Esophagus mucosa (tissue), 1 donor: ENCODE measurements around the gene PRAC2. TPM values are rescaled to one million over a fixed set of nuclear protein-coding genes. Genes with fewer than 3 reads are reported as not detected.
"Not testable (repeated sequence)": the region's sequence is repeated elsewhere in the genome, so short reads cannot be mapped to it uniquely, and the experiment has no call there.

Experiments
- ATAC-seq: fragments of 200-7000 bp; cut with Tn5 transposase; one replicate; pipeline ENCODE4 v1.9.1; 2020
- total RNA-seq: library from RNA; stranded (reverse); gene quantifications from one replicate; pipeline ENCODE4 v1.2.4, GENCODE V29; 2023
- donor health status: DM: yes; HTN: yes; CAD: no.

PRAC2 gene
- total RNA-seq, result not detected

DNA sequence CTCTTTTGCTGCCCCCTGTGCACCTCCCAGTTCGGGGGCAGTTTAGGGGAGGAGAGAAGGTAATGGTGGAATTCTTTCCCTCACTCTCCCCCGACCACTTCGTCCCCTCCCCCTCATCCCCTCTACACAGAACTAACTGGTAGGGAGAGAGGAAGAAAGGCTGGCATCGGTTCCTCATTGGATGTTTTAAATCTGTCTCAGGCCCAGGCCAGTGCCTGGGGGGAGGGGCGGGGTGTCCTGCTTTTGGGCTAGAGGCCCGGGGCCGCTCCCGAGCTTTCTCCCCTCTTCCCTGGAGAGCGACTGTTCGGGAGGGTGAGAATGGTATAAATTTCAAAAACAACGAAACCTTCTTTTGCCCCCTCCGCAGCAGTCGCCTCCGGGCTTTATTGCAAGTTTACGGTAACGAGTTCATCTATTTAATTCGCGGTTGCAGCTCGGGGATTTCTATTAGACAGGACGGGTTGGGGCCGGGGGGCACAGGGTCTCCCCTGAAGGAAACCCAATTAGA lies at the start of gene PRAC2:
TSS of gene PRAC2 (plus strand) at position 271 of the 508 bp plus-strand sequence. CDS start 1,226 bp downstream, outside the sequence.
- ATAC-seq, result no peak

DNA sequence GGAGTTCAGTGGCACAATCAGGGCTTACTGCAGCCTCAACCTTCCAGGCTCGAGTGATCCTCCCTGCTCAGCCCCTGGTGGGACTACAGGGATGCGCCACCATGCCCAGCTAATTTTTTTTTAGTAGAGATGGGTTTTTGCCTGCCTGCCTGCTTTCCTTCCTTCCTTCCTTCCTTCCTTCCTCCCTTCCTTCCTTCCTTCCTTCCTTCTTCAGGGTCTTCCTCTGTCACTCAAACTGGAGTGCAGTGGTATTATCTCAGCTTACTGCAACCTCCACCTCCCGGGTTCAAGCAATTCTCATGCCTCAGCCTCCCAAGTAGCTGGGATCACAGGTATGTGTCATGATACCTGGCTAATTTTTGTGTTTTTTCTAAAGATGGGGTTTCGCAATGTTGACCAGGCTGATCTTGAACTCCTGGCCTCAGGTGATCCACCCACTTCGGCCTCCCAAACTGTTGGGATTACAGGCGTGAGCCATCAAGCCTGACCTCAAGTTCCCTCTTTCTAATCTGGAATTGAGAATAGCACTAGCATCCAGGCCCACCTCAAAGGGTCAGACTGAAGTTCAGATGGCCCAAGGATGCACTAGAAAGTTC lies 45.9 kb upstream of the PRAC2 start:
- ATAC-seq, result no peak

DNA sequence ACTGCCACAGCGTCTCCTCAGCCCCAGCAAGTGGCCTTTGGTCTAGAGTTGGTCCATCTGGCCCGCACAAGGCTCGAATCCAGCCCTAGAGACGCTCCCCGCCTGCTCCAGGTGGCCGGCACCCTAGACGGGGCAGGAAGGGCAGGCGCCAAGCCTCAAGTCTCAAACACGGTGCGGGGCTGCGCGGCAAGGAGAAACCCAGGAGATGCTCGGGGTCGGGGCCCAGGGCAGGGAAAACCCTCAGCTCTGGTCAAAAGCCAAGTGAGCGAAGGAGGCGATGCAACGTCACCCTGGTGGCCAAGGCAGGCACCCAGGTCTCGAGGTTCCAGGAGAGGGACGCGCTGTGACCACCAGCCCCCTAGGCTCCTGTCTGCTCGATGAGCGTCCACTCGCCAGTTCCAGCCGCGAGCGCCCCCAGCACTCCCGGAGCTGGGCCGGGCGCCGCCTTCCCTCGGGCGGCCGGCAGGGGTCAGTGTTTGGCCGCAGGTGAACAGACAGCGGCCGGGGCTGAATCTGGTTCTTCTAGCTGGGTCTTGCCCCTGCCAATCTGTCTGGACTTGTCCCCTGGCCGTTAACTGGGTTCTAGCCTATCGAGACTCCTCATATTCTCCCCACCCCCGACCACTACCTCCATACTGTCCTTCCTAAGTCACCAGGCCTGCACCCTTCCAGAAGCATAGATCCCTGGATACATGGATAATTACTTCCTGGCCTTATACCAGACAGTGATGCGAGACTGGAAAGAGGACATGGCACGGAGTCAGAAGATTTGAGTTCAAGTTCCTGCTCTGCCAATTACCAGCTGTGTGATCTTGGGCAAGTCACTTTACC lies 44.6 kb upstream of the PRAC2 start:
- peak; percentile 87 for ATAC-seq

DNA sequence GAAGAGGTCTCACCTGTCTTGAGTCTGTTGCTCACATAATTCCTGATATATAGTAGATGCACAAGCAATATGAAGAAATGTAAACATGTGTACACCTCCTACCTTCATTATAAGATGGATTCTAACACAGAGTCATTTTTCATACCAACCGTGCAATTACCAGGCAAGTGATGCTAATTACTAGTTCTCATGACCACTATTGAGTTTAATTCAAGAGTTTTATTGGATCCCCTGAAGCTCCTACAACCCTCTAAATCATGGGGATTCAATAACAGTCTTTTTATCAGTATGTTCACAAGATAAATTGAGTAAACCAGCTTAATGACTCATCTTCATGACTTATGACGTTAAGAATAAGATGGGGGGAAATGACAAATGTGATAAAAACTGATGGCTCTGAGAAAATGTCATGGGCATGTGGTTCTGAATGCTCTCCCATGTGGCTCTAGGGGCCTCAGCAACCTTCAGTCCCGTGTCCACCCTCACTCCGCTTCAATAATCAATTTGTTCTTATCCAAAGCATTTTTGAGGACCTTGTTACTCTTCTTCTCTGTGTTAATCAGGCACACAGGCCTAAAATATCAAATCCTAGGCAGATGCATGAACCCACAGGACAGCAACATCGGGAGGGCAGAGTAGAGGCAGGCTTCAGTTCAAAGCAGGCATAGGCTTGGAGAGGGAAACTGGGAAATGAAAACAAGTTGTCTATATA lies 43.4 kb upstream of the PRAC2 start:
- no peak for ATAC-seq

DNA sequence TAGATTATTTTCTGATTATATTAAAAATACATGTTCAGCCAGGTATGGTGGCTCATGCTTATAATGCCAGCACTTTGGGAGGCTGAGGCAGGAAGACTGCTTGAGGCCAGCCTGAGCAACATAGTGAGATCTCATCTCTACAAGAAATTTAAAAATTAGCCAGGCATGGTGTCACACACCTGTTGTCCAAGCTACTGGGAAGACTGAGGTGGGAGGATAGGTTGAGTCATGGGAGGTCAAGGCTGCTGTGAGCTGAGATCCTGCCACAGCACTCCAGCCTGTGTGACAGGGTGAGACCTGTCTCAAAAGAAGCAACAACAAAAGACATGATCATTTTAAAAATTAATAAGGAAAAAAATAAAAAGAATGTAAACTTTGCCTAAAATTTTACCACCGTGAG lies 41.4 kb upstream of the PRAC2 start:
- ATAC-seq, result no peak

DNA sequence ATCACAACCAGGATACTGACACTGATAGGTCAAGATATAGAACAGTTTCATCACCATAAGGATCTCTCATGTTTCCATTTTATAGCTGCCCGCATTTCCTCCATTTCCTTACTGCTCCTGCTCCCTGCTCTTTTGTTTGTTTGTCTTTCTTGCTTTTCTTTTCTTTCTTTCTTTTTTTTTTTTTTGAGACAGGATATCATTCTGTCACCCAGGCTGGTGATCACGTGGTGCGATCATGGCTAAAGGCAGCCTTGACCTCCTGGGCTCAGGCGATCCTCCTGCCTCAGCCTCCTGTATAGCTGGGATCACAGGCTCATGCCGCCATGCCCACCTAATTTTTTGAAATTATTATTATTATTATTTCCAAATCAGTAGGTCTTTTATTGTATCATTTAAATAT lies 32.3 kb upstream of the PRAC2 start:
- no peak for ATAC-seq

DNA sequence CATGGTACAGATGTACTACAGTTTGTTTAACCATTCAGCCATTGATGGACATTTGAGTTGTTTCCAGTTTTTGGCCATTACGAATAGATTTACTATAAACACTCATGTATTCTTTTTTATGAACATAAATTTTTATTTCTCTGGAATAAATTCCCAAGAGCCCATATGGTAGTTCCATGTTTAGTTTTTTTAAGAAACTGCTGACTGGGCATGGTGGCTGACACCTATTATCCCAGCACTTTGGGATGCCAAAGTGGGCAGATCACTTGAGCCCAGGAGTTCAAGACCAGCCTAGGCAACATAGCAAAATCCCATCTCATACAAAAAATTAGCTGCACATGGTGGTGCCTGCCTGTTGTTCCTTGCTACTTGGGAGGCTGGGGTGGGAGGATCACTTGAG lies 30.9 kb upstream of the PRAC2 start:
- ATAC-seq, result no peak

DNA sequence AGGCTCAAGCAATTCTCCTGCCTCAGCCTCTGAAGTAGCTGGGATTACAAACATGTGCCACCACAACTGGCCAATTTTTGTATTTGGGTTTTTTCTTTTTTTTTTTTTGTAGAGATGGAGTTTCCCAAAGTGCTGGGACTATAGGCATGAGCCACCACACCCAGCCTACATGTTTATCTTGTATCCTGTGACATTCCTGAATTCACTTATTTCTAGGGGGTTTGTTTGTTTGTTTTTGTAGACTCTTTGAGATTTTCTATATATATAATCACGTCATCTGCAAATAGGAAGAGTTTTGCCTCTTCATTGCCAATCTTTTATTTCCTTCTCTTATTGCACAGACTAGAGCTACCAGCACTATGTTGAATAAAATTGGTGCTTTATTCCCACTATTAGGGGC lies 29.8 kb upstream of the PRAC2 start:
- no peak for ATAC-seq

DNA sequence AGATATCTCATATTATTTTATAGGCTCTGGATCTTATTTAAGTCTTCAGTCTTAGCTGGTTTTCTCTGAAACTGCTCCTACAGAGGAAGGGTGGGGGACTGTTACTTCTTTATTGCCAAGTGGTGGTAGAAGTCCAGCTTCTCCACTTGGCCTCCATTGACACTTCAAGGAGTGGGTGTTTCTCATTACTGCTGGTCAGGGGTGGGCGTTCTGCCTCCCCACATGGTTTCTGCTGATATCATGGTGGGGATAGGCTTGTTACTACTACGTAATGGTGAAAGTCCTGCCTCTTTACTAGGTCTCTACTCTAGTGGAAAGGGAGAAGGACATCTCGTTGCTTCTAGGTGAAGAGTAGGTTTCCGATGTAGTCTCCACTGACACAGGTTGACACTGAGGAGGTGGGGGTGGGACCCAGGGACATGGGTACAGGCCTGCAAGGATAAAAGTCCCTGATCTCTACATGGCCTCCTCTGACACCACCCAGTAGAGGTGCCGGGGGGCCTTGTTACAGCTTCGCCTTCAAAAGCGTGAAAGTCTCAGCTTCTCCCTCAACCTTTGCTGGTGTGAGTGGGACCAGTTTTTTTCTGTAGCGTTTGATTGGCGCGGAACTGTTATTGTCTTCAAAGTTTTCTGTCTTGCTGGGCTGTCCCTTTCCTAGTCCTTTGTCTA lies 21.0 kb upstream of the PRAC2 start:
- no peak for ATAC-seq

DNA sequence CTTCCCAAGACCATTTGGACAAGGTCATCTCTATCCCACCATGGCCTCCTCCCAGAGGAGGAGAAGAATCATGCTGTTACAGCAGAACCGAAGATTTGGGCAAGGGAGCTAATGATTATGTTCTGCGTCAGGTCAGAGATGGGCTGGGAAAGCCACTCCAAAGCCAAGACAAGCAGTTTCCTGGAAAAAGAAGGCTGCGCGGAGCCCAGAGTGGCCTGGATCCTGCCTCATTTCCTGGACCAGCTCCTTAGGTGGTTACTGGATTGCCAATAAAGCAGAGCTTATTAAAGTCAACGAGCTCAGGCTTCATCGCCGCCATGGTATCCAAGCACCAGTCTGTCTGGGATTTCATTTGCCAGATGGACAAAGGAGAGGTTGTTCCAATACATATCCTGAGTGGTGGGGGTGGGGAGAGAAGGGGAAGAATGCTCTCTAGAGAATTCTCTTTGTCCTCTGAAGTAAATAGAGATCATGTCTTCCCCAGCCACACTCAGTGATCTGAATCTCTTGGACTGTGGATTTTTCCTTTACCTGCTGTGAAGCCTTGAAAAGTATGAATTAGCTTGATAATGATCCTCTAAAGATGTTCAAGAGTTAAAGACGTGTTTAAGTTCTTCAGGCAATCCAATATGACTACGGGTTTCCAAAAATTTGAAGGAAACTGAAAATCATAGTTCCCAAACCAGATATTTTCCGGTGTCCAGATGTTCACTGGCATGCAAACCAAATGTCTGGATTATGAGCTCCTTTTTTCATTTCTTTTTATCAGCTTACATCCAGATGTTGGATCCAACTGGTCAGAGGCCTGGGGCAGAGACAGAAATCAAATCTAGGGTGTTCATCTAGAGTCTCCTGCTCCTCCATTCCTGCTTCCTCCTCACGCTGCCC lies 18.4 kb upstream of the PRAC2 start:
- no peak for ATAC-seq

DNA sequence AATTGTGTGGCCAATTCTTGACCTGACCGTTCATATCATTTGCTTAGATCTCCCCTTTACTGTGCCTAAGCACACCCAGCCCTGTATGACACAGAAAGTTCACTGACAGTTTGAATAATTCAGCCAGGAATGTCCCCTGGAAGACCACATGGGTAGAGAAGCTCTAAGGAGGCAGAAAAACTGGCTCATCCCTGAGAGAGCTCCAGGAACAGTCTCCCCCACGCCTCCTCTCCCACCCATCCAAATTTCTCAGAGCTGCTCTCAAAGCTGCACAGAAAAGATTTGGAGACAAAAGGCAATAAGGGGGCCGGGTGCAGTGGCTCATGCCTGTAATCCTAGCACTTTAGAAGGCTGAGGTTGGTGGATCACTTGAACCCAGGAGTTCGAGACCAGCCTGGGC lies 11.9 kb upstream of the PRAC2 start:
- no peak for ATAC-seq

DNA sequence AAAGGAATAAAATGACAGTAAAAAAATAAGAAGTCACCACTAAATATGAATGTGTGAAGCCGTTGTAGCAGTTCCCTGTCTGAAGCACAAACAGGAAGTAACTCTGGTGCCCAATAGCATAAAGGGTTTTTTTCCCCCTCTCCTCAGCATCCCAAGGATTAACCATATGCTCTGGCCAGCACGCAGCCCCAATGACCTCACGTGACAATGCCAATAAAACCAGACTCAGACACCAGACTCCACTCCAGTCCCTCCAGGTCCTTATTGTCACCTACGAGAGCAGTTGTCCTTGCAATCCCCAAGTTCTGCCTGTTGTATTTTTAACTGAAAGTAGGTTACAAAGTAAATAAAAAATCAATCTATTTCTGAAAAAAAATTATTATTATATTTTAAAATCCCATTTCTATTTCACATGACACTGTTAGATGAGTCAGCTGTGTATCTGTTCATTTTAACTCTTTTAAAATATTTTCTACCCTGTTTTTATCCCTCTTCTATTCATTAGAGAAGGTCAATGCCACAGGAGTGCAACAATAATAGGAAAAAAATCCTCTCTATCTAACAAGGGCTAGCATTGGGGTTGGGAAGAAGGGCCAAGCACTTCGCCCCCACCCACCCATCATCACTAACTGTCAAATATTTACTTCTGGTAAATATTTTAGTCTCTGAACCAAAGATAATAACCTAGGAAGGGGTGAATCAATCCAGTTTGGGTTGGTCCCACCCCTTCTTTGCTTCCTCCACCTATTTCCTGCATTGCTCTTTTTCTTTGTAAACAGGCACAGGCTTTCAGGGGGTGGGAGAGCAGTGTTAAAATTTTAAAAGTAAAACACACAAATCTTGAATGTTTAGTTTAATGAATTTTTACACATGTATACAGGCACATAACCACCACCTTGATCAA lies 7.2 kb upstream of the PRAC2 start:
- ATAC-seq, result no peak

DNA sequence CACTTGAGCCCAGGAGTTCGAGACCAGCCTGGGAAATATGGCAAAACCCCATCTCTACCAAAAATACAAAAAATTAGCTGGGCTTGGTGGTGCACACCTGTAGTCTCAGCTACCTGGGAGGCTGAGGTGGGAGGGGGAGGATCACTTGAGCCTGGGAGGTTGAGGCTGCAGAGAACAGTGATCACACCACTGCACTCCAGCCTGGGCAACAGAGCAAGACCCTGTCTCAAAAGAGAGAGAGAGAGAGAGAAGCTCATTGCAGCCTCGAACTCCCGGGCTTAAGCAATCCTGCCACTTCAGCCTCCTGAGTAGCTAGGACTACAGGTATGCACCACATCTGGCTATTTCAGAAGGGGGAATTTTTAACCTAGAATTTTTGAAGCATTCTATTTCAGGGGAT lies 6.4 kb upstream of the PRAC2 start:
- ATAC-seq, result not testable (repeated sequence)

DNA sequence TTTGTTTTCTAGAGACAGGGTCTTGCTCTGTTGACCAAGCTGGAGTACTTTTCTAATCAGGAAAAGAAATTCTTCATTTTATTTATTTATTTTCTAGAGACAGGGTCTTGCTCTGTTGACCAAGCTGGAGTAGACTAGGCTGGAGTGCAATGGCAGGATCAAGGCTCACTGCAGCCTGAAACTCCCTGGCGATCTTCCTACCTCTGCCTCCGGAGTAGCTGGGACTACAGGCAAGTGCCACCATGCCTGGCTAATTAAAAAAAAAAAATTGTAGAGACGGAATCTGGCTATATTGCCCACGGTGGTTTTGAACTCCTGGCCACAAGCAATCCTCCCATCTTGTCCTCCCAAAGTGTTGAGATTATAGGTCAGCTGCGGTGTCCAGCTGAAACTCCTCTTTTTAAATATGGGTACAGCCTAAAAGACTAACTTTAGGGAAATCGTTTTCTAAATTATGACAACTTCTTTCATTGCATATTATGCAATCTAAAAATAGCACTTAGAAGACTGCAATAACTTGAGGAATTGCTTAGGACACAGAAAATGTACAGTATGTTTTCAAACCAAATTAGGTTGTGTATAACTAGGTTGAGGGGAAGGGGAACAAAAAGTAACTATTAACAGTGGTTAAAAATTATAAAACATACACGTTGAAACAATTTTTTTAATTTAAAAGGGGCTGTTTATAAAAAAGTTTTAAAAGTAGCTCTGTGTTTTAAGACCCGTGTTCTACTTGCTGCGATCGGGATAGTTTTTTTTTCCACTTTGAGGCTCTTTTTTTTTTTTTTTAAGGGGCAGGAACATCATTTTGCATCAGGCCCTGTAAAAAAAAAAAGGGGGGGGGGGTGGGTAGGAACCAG lies 5.4 kb upstream of the PRAC2 start:
- ATAC-seq, result no peak

DNA sequence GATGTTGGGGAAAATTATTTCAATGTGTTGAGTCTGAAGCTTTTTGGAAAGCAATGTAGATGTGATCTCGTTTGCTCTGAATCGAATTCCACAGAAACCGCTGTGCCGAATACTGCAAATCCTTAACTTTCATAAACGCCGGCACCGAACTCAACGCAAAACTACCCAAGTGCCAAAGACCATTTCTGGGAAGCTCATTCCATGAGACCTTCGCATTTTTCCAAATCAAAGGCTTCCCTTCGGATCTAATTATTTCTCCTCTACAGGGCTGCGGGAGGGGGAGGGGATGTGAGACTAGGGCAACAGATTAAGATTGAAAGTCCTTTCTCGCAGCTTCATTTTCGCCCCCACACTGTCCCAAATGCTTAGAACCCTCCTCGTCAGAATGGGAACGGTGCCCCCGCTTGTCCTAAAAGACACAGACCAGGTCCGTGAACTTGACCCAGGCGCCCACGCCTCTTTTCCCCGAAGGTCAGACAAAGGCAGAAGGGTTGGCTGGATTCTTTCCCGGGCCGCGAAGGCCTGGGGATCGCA lies 4.7 kb upstream of the PRAC2 start:
- ATAC-seq, result no peak

DNA sequence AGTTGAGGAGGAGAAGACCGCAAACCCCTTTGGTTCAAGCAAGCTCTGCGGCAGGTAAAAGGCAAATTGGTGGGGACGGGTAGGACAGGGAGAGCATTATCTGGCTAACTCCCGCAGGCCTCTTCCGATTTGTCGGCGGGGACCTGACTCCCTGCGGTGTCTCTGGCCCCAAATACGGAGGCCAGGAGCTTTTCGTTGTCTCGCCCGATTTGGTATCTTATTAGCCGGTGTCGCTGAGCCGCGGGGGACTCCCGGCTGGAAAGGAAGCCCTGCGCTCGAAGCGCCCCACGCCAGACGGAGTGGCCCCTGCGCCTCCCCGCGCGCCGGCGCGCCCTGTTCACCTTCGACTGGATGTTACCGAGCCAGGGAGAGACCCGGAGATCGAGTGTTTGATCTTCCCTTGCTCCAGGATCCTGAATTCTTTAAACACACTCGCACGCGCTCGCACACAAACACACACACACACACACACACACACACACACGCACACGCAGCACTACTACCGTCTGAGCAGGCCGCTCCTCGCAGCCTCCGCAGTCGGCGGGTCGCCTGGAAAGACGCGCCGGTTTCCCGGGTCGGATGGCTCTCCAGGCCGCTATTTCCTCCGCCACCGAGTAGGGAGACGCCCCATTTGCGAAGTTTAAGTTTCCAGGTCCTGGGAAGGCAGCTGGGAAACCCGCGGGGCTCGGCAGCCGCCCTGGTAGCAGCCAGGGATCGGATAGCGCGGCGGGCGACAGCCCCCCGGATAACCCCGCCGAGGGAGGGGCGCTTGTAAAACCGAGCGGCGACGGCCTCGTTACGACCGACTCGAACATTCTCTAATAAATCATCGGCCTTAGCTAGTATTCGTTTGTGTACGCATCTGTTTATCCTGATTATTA lies 4.0 kb upstream of the PRAC2 start:
- no peak for ATAC-seq

DNA sequence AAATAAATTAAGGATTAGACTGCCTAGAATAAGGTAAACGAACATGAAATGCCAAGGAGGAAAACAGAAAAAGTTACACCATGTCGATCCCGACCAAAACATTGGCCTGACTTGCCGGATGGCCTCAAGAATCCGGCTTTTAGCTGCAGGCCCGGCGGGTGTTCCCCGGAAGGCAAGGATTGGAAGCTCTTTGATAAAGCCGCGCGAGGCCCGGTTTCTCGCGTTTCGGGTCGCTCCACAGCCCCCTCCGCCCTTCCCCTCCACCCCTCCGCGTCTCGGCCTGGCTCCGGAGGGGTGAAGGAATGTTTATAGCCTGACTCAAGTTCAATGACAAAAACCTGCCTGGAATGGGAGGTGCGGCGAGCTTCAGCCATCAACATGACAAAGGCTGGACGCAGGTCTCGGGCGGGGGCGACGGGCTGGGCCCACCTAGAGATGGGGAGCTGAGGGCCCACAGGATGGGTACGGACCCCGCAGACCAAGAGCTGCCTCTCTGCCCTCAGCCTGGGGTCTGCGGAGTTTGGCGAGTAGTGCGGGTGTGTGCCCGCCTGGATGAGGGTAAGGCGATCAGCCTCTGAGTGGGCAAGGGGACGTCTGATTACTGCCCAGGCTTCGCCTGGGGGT lies 3.2 kb upstream of the PRAC2 start:
- ATAC-seq, result no peak
